SK-N-SH (cell line): Measurements from ENCODE around the gene ELAC2. TPM values are rescaled to one million over a fixed set of nuclear protein-coding genes. Genes with fewer than 3 reads are reported as not detected.

Experiments used
- CTCF ChIA-PET: fragments of 300-600, 350-600 bp; formaldehyde crosslinking; extraction: SDS; loops from one replicate; lab custom pipeline; 2021; lab: Yijun Ruan, JAX
- POLR2A ChIA-PET: fragments of 350-600 bp; sonication (Branson Sonifier 250); formaldehyde crosslinking; extraction: SDS; loops from one replicate; lab custom pipeline; 2020; ENCODE audit warnings: antibody characterized with exemption, inconsistent platforms; lab: Yijun Ruan, JAX
- DNase-seq: peaks from one replicate; pipeline ENCODE4 v3.0.0; 2012
- H2AFZ ChIP-seq: fragments of 200-600 bp; sonication (generic); 2 replicates; pipeline ENCODE4 v1.8.1; 2016; ENCODE audit warnings: antibody characterized with exemption, mild to moderate bottlenecking, low read depth
- H3F3A ChIP-seq: fragments of 200-600 bp; sonication (generic); replicated peaks from 2 replicates; pipeline ENCODE3; 2016; ENCODE audit warnings: antibody characterized with exemption, mild to moderate bottlenecking; ENCODE audit not compliant: insufficient read depth
- H3K27ac ChIP-seq, 2 experiments: fragments of 200-500 bp in 1 of 2; fragments of 200-600 bp in 1 of 2; sonication (Bioruptor generic) in 1 of 2; sonication (generic), shearing (Covaris generic) in 1 of 2; 2 replicates each; pipeline versions ENCODE4 v1.5.1 to v1.6.1; 2014 to 2016; ENCODE audit warnings: low read depth in 2 of 2, inconsistent platforms in 1 of 2, low read length in 1 of 2, mild to moderate bottlenecking in 1 of 2, mixed read lengths in 1 of 2
- H3K27me3 ChIP-seq: fragments of 200-600 bp; sonication (generic), shearing (Covaris generic); 2 replicates; pipeline ENCODE4 v1.6.1; 2016; ENCODE audit warnings: mixed run types; ENCODE audit not compliant: insufficient read depth
- H3K36me3 ChIP-seq, 2 experiments: fragments of 200-500 bp in 1 of 2; fragments of 200-600 bp in 1 of 2; sonication (Bioruptor generic) in 1 of 2; sonication (generic) in 1 of 2; replicated peaks in 1 of 2; 2 replicates each; pipeline versions ENCODE3 to v1.5.1; 2014 to 2016; ENCODE audit warnings: low read length in 1 of 2, mild to moderate bottlenecking in 1 of 2; ENCODE audit not compliant: insufficient read depth in 2 of 2, control insufficient read depth in 1 of 2
- H3K4me1 ChIP-seq, 2 experiments: fragments of 200-500 bp in 1 of 2; fragments of 200-600 bp in 1 of 2; sonication (Bioruptor generic) in 1 of 2; sonication (generic), shearing (Covaris generic) in 1 of 2; 2 replicates each; pipeline versions ENCODE4 v1.5.1 to v1.6.1; 2014 to 2016; ENCODE audit warnings: low read depth in 1 of 2, low read length in 1 of 2, mixed run types in 1 of 2; ENCODE audit not compliant: insufficient read depth in 2 of 2, control insufficient read depth in 1 of 2
- H3K4me2 ChIP-seq: fragments of 200-600 bp; sonication (generic), shearing (Covaris generic); 2 replicates; pipeline ENCODE4 v1.6.1; 2017; ENCODE audit warnings: mixed run types
- H3K4me3 ChIP-seq, 2 experiments: fragments of 200-500 bp in 1 of 2; fragments of 200-600 bp in 1 of 2; sonication (Bioruptor generic) in 1 of 2; sonication (generic), shearing (Covaris generic) in 1 of 2; 2 replicates each; pipeline versions ENCODE4 v1.5.1 to v1.8.1; 2014 to 2016; ENCODE audit warnings: low read depth in 2 of 2, inconsistent platforms in 1 of 2, low read length in 1 of 2, mild to moderate bottlenecking in 1 of 2, mixed read lengths in 1 of 2, moderate library complexity in 1 of 2
- H3K79me2 ChIP-seq: fragments of 200-600 bp; sonication (generic); 2 replicates; pipeline ENCODE4 v1.8.1; 2017; ENCODE audit warnings: mild to moderate bottlenecking; ENCODE audit not compliant: insufficient read depth
- H3K9ac ChIP-seq: fragments of 200-600 bp; sonication (generic); 2 replicates; pipeline ENCODE4 v1.6.1; 2017; ENCODE audit warnings: mixed run types
- H3K9me2 ChIP-seq: fragments of 200-600 bp; sonication (generic); 2 replicates; pipeline ENCODE4 v1.6.1; 2017; ENCODE audit warnings: mixed run types
- H3K9me3 ChIP-seq: fragments of 200-600 bp; sonication (generic); 2 replicates; pipeline ENCODE4 v1.6.1; 2017; ENCODE audit warnings: mixed run types, mild to moderate bottlenecking, moderate library complexity
- H4K20me1 ChIP-seq: fragments of 200-600 bp; sonication (generic); 2 replicates; pipeline ENCODE4 v1.6.1; 2017; ENCODE audit warnings: mild to moderate bottlenecking, mixed run types; ENCODE audit not compliant: insufficient read depth
- FOXJ3 ChIP-seq: sonication (generic); formaldehyde crosslinking; IDR thresholded peaks from 2 replicates; pipeline ENCODE4 v1.5.1; 2020; ENCODE audit warnings: mild to moderate bottlenecking, missing genetic modification reagents
- IRF3 ChIP-seq: fragments of 150-350 bp; IDR thresholded peaks from 2 replicates; pipeline ENCODE4 v1.6.1; 2016; ENCODE audit warnings: mild to moderate bottlenecking, low read depth, low read length
- JUND ChIP-seq: IDR thresholded peaks from 2 replicates; pipeline ENCODE4 v1.4.0; 2012
- MAX ChIP-seq: IDR thresholded peaks from 2 replicates; pipeline ENCODE4 v1.4.0; 2012; ENCODE audit warnings: low read depth
- PBX3 ChIP-seq: IDR thresholded peaks from 2 replicates; pipeline ENCODE4; 2012
- RCOR1 ChIP-seq: fragments of 150-350 bp; IDR thresholded peaks from 2 replicates; pipeline ENCODE4 v1.6.1; 2017; ENCODE audit warnings: antibody characterized with exemption, low read length
- RFX5 ChIP-seq: IDR thresholded peaks from 2 replicates; pipeline ENCODE4 v1.6.1; 2012; ENCODE audit warnings: mild to moderate bottlenecking, improper control_type of control experiment, low read length
- USF1 ChIP-seq: IDR thresholded peaks from 2 replicates; pipeline ENCODE4 v1.4.0; 2012; ENCODE audit warnings: low read depth, borderline replicate concordance
- USF2 ChIP-seq: fragments of 150-350 bp; IDR thresholded peaks from 2 replicates; pipeline ENCODE4 v1.6.1; 2017; ENCODE audit warnings: antibody characterized with exemption, low read length, low read depth, borderline replicate concordance
- WGBS: methylation state at CpG from one replicate; pipeline ENCODE4 v1.1.6; 2017; ENCODE audit warnings: low lambda C conversion rate; 5-methylcytosine and 5-hydroxymethylcytosine counted together
- polyA plus RNA-seq, 3 experiments: library from polyadenylated mRNA; depleted of rRNA; stranded (reverse); fragments of >200 nt; gene quantifications; 2 replicates each; pipeline ENCODE4 v1.2.3, GENCODE V29; 2012

Gene ELAC2
- polyA plus RNA-seq, 1 of the 3 experiments (the other 2 are of a cell fraction) = 77.6 TPM

- no peak overlapping the region for H2AFZ ChIP-seq
- no peaks in the 10 kb centered on the region for H3K36me3 ChIP-seq
- no peaks in the 10 kb centered on the region for H3K9me3 ChIP-seq
- H3K79me2 ChIP-seq = no peaks in the 10 kb centered on the region
- H3K9ac ChIP-seq = no peak overlapping the region
- H3K4me1 ChIP-seq = no peaks in the 10 kb centered on the region
- no peak overlapping the region for H3K4me3 ChIP-seq
- DNase-seq = no peak
- H3K27ac ChIP-seq = no peak overlapping the region
- no peak overlapping the region for H3K4me2 ChIP-seq
- TF ChIP-seq USF1 (no peak), FOXJ3 (CRISPR knock-in tag) (no peak), PBX3 (no peak), RCOR1 (no peak), USF2 (no peak)
- TF ChIP-seq, all 33 proteins: peak for 0
- CTCF ChIA-PET = no interaction called here
- POLR2A ChIA-PET = no interaction called here
- Histone ChIP-seq H3K27me3 (peaks cover 7% of the 10 kb centered on the region; the same call in 1 of the 2 replicates), H4K20me1 (no peaks in the 10 kb centered on the region), H3F3A (no peaks in the 10 kb centered on the region), H3K9me2 (no peaks in the 10 kb centered on the region)
These were observed 18.9 kb upstream of the ELAC2 start for GRCh38 chr17:13036751-13037150.

- TF ChIP-seq MAX (no peak), RFX5 (no peak), JUND (no peak), PBX3 (no peak), IRF3 (no peak)
- TF ChIP-seq, all 33 proteins: peak for 0
- 21% methylated on average over 1 of the region's 1 CpG for WGBS
- ChIA-PET POLR2A (no interaction called here), CTCF (no interaction called here)
- Histone ChIP-seq H2AFZ (no peak overlapping the region), H3K4me2 (no peak overlapping the region), H3K4me3 (no peak overlapping the region), H3K9me3 (no peaks in the 10 kb centered on the region), H3K9ac (no peak overlapping the region), H3K9me2 (no peaks in the 10 kb centered on the region), H4K20me1 (no peaks in the 10 kb centered on the region), H3K27me3 (peaks cover 4% of the 10 kb centered on the region; the same call in 1 of the 2 replicates), H3K4me1 (no peaks in the 10 kb centered on the region), H3K79me2 (no peaks in the 10 kb centered on the region), H3F3A (no peaks in the 10 kb centered on the region), H3K27ac (no peak overlapping the region), H3K36me3 (no peaks in the 10 kb centered on the region)
- no peak for DNase-seq
These were observed 17.6 kb upstream of the ELAC2 start for GRCh38 chr17:13035420-13035819.
